NOMO-1 treated with dmso at 0.1 percent for 144 hours (cell line): ENCODE measurements around the gene RAMP3.
"Not testable (repeated sequence)": the region's sequence is repeated elsewhere in the genome, so short reads cannot be mapped to it uniquely, and the experiment has no call there.

ENCODE experiments used
- DNase-seq: peaks from one replicate; lab custom pipeline; 2025; ENCODE audit not compliant: unreplicated experiment; lab: John Stamatoyannopoulos, UW

The RAMP3 gene

GRCh38 chr7:45157653-45158401 is at the start of gene RAMP3:
Gene RAMP3, plus strand, starts transcription at chr7:45157791. Its CDS starts 38 bp downstream, at chr7:45157829.
- no peak for DNase-seq

GRCh38 chr7:45108863-45109262 is 48.7 kb upstream of the RAMP3 start:
- no peak for DNase-seq

GRCh38 chr7:45111298-45112223 is 46.0 kb upstream of the RAMP3 start, which contains the start of gene TBRG4:
Gene TBRG4, minus strand, starts transcription at chr7:45111697. Its CDS starts 2,460 bp downstream, at chr7:45109237.
- peak; percentile 93 for DNase-seq

- no peak for DNase-seq
Measured at GRCh38 chr7:45112648-45113047, 44.9 kb upstream of the RAMP3 start.

GRCh38 chr7:45114257-45114656 is 43.3 kb upstream of the RAMP3 start:
- DNase-seq = not testable (repeated sequence)

GRCh38 chr7:45114926-45115325 is 42.7 kb upstream of the RAMP3 start:
- no peak for DNase-seq

- DNase-seq = no peak
Measured at GRCh38 chr7:45116048-45116447, 41.5 kb upstream of the RAMP3 start.

- no peak for DNase-seq
Measured at GRCh38 chr7:45117582-45117981, 40.0 kb upstream of the RAMP3 start.

- no peak for DNase-seq
Measured at GRCh38 chr7:45118292-45118691, 39.3 kb upstream of the RAMP3 start.

- DNase-seq = no peak
Measured at GRCh38 chr7:45118889-45119331, 38.7 kb upstream of the RAMP3 start.

- peak; percentile 19 for DNase-seq
Measured at GRCh38 chr7:45119550-45119949, 38.0 kb upstream of the RAMP3 start.

GRCh38 chr7:45122975-45123860 is 34.4 kb upstream of the RAMP3 start:
- no peak for DNase-seq

GRCh38 chr7:45123913-45124710 is 33.5 kb upstream of the RAMP3 start:
- no peak for DNase-seq

- no peak for DNase-seq
Measured at GRCh38 chr7:45125193-45125904, 32.2 kb upstream of the RAMP3 start.

- DNase-seq = no peak
Measured at GRCh38 chr7:45126201-45126600, 31.4 kb upstream of the RAMP3 start.

GRCh38 chr7:45126920-45127319 is 30.7 kb upstream of the RAMP3 start:
- DNase-seq = no peak

- DNase-seq = no peak
Measured at GRCh38 chr7:45129181-45129800, 28.3 kb upstream of the RAMP3 start.

- no peak for DNase-seq
Measured at GRCh38 chr7:45129906-45130305, 27.7 kb upstream of the RAMP3 start.

GRCh38 chr7:45130910-45131309 is 26.7 kb upstream of the RAMP3 start:
- DNase-seq = no peak
